CD4-positive, alpha-beta T cell treated with Interleukin-17A for 4 hours (primary cell): ENCODE results near the gene HIBCH.
"Not testable (repeated sequence)": the region's sequence is repeated elsewhere in the genome, so short reads cannot be mapped to it uniquely, and the experiment has no call there.

Experiments
- DNase-seq: peaks from one replicate; pipeline ENCODE4 v3.0.0-alpha.2; 2020; ENCODE audit warnings: mixed read lengths

HIBCH gene

GRCh38 chr2:190342611-190343010, 23.0 kb upstream of the HIBCH start:
- no peak for DNase-seq

GRCh38 chr2:190340369-190340768, 20.7 kb upstream of the HIBCH start:
- no peak for DNase-seq

- DNase-seq: no peak
Measured at GRCh38 chr2:190339394-190339793, 19.8 kb upstream of the HIBCH start.

- no peak for DNase-seq
Measured at GRCh38 chr2:190338453-190338852, 18.8 kb upstream of the HIBCH start.

- DNase-seq: no peak
Measured at GRCh38 chr2:190336420-190336819, 16.8 kb upstream of the HIBCH start.

GRCh38 chr2:190335584-190335983, 16.0 kb upstream of the HIBCH start:
- not testable (repeated sequence) for DNase-seq

- no peak for DNase-seq
Measured at GRCh38 chr2:190335225-190335559, 15.6 kb upstream of the HIBCH start.

- DNase-seq: no peak
Measured at GRCh38 chr2:190334479-190335224, 15.0 kb upstream of the HIBCH start.

- no peak for DNase-seq
Measured at GRCh38 chr2:190333928-190334327, 14.3 kb upstream of the HIBCH start.

- no peak for DNase-seq
Measured at GRCh38 chr2:190333395-190333794, 13.8 kb upstream of the HIBCH start.

GRCh38 chr2:190328573-190329147, 9.0 kb upstream of the HIBCH start:
- DNase-seq: no peak

GRCh38 chr2:190327867-190328572, 8.4 kb upstream of the HIBCH start:
- no peak for DNase-seq

- no peak for DNase-seq
Measured at GRCh38 chr2:190325588-190325987, 6.0 kb upstream of the HIBCH start.

- DNase-seq: no peak
Measured at GRCh38 chr2:190323406-190323805, 3.8 kb upstream of the HIBCH start.

- DNase-seq: no peak
Measured at GRCh38 chr2:190320696-190321095, 1.1 kb upstream of the HIBCH start.

- peak; percentile 46 for DNase-seq
Measured at GRCh38 chr2:190318931-190319554, 583 bp downstream of the HIBCH start.

- DNase-seq: no peak
Measured at GRCh38 chr2:190318514-190318913, 1.1 kb downstream of the HIBCH start.

GRCh38 chr2:190315273-190315672, 4.4 kb downstream of the HIBCH start:
- no peak for DNase-seq

- no peak for DNase-seq
Measured at GRCh38 chr2:190313880-190314279, 5.7 kb downstream of the HIBCH start.

GRCh38 chr2:190312635-190313025, 7.0 kb downstream of the HIBCH start:
- not testable (repeated sequence) for DNase-seq

GRCh38 chr2:190311893-190312634, 7.6 kb downstream of the HIBCH start:
- no peak for DNase-seq

- DNase-seq: no peak
Measured at GRCh38 chr2:190308031-190308430, 11.6 kb downstream of the HIBCH start.

- DNase-seq: no peak
Measured at GRCh38 chr2:190304404-190304803, 15.2 kb downstream of the HIBCH start.
